Parathyroid adenoma (tissue), 2 donors: ENCODE results near the gene MALSU1.
A peak's percentile ranks its signal among the peaks of the same experiment; 100 is the strongest.

Source experiments
- H2AFZ ChIP-seq: fragments of 300-600 bp; sonication (generic); one replicate; pipeline ENCODE4 v1.7.0; 2017; ENCODE audit warnings: antibody characterized with exemption, mild to moderate bottlenecking
- H3K27ac ChIP-seq: fragments of 300-600 bp; sonication (generic); one replicate; pipeline ENCODE4 v1.7.0; 2017
- H3K27me3 ChIP-seq: fragments of 300-600 bp; sonication (generic); one replicate; pipeline ENCODE4 v1.7.0; 2017; ENCODE audit warnings: low read length; ENCODE audit not compliant: control insufficient read depth, insufficient read depth
- H3K36me3 ChIP-seq: fragments of 300-600 bp; sonication (generic); one replicate; pipeline ENCODE4 v1.7.0; 2017; ENCODE audit warnings: low read length; ENCODE audit not compliant: control insufficient read depth, insufficient read depth
- H3K4me1 ChIP-seq: fragments of 300-600 bp; sonication (generic); one replicate; pipeline ENCODE4 v1.7.0; 2017; ENCODE audit warnings: control low read depth
- H3K4me2 ChIP-seq: fragments of 300-600 bp; sonication (generic); one replicate; pipeline ENCODE4 v1.7.0; 2017; ENCODE audit warnings: low read length
- H3K4me3 ChIP-seq: fragments of 300-600 bp; sonication (generic); one replicate; pipeline ENCODE4 v1.7.0; 2017; ENCODE audit warnings: low read depth, low read length
- H3K79me2 ChIP-seq: fragments of 300-600 bp; sonication (generic); one replicate; pipeline ENCODE4 v1.7.0; 2017; ENCODE audit warnings: control low read depth
- H3K9ac ChIP-seq: fragments of 300-600 bp; sonication (generic); one replicate; pipeline ENCODE4 v1.7.0; 2017; ENCODE audit warnings: mild to moderate bottlenecking
- H3K9me3 ChIP-seq: fragments of 300-600 bp; sonication (generic); one replicate; pipeline ENCODE4 v1.7.0; 2017; ENCODE audit warnings: low read length; ENCODE audit not compliant: control insufficient read depth
- TF ChIP-seq, protein P1 (sequence below): fragments of 300-600 bp; sonication (generic); IDR thresholded peaks from one replicate; pipeline ENCODE4 v1.7.0; 2017; ENCODE audit warnings: antibody characterized with exemption, mild to moderate bottlenecking
- donor health status: primary hyperparathyroidism.

The MALSU1 gene

DNA sequence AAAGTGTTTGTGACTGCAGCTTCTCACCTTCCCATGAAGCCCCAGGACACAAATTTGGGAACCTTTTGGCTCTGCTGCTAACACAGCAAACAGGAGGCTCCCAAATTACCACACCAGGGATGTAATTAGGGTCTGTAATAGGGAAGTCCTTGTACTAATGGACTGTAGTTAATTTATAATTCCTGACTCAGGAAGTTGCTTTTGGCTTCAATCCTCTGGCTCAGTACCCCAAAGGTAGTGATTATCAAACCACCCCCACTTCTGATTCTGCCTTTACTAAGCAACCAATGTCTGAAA, 3.8 kb upstream of the MALSU1 start:
- H3K9me3 ChIP-seq: no peaks in the 10 kb centered on the region

DNA sequence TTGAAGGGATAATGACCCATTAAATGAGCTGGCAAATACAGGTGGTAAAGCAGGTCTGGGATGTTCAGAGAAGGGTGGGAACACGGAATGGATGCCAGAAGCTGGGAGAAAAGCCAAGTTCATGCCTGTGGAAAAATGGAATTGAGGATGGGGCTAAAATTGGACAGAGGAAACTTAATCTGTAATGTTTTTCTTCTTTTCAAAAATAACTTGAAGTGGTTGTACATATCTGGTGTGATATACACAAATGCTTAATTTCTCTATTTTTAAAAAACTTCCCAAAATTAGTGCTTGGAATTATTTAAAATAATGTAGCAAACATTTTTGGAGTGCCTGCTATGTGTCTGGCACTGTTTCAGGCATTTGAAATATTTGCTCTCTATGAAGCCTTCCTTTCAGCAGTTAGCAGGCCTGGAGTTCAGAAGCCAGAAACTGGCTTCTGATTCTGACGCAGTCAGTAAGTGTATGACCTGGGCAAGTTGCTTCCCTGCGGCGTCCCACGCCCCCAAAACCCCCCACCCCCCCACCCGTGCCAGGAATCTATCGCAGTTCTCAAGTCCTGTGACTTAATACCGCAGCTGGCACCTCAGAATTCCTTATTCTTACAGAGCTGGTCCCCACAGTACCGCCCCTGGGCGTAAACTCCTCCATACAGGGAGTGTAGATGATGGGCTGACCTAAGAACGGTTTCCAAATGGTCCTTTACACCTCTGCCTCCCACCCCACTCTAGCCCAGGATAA, 828 bp upstream of the MALSU1 start:
- H3K4me2 ChIP-seq: peak overlapping the region; percentile 73
- H3K79me2 ChIP-seq: peaks cover 16% of the 10 kb centered on the region
- H3K36me3 ChIP-seq: no peaks in the 10 kb centered on the region
- H3K4me1 ChIP-seq: peaks cover 4% of the 10 kb centered on the region
- H3K27ac ChIP-seq: peak overlapping the region; percentile 82
- H3K9me3 ChIP-seq: no peaks in the 10 kb centered on the region
- TF ChIP-seq, protein P1, sequence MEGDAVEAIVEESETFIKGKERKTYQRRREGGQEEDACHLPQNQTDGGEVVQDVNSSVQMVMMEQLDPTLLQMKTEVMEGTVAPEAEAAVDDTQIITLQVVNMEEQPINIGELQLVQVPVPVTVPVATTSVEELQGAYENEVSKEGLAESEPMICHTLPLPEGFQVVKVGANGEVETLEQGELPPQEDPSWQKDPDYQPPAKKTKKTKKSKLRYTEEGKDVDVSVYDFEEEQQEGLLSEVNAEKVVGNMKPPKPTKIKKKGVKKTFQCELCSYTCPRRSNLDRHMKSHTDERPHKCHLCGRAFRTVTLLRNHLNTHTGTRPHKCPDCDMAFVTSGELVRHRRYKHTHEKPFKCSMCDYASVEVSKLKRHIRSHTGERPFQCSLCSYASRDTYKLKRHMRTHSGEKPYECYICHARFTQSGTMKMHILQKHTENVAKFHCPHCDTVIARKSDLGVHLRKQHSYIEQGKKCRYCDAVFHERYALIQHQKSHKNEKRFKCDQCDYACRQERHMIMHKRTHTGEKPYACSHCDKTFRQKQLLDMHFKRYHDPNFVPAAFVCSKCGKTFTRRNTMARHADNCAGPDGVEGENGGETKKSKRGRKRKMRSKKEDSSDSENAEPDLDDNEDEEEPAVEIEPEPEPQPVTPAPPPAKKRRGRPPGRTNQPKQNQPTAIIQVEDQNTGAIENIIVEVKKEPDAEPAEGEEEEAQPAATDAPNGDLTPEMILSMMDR: no peak
- H2AFZ ChIP-seq: peak overlapping the region; percentile 100
- no peaks in the 10 kb centered on the region for H3K27me3 ChIP-seq
- H3K9ac ChIP-seq: no peak overlapping the region
- peak overlapping the region; percentile 68 for H3K4me3 ChIP-seq

More for the DNA sequence above, 3.8 kb upstream of the MALSU1 start:
- TF ChIP-seq, protein P1: no peak
- no peak overlapping the region for H3K9ac ChIP-seq
- no peaks in the 10 kb centered on the region for H3K4me1 ChIP-seq
- no peak overlapping the region for H3K4me2 ChIP-seq
- H2AFZ ChIP-seq: no peak overlapping the region
- H3K27me3 ChIP-seq: no peaks in the 10 kb centered on the region
- no peaks in the 10 kb centered on the region for H3K36me3 ChIP-seq
- no peak overlapping the region for H3K4me3 ChIP-seq
- no peak overlapping the region for H3K27ac ChIP-seq
- H3K79me2 ChIP-seq: peaks cover 11% of the 10 kb centered on the region

DNA sequence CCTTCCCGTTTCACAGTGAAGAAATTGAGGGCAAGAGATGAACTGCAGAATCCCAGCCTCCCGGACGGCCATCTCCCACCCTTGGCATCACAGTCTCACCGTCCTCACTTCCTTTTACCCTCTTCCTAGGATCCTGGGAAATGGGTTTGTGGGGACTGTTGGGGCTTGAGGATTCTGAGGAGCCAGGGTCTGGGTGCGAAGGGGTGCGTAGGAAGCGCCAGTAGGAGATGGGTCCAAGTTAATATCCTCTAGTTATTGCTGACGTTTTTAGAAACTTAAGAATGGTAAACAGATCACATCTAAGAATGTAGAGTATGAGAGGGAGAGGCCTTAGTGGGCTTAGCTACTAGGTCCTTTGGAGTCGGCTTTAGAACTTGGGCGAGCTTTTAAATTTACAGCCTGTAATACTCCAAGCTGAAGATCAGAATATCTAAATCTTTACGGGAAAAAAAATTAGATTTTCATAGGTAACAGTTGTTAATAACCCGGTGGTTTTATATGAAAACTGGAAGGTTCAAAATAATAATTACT, 696 bp downstream of the MALSU1 start:
- TF ChIP-seq, protein P1: no peak
- H3K27ac ChIP-seq: peak overlapping the region; percentile 82
- H3K4me1 ChIP-seq: peaks cover 4% of the 10 kb centered on the region
- peak overlapping the region; percentile 51 for H3K9ac ChIP-seq
- H3K79me2 ChIP-seq: peaks cover 16% of the 10 kb centered on the region
- H3K4me3 ChIP-seq: peak overlapping the region; percentile 68
- no peaks in the 10 kb centered on the region for H3K36me3 ChIP-seq
- H3K9me3 ChIP-seq: no peaks in the 10 kb centered on the region
- peak overlapping the region; percentile 100 for H2AFZ ChIP-seq
- no peaks in the 10 kb centered on the region for H3K27me3 ChIP-seq
- H3K4me2 ChIP-seq: peak overlapping the region; percentile 73

DNA sequence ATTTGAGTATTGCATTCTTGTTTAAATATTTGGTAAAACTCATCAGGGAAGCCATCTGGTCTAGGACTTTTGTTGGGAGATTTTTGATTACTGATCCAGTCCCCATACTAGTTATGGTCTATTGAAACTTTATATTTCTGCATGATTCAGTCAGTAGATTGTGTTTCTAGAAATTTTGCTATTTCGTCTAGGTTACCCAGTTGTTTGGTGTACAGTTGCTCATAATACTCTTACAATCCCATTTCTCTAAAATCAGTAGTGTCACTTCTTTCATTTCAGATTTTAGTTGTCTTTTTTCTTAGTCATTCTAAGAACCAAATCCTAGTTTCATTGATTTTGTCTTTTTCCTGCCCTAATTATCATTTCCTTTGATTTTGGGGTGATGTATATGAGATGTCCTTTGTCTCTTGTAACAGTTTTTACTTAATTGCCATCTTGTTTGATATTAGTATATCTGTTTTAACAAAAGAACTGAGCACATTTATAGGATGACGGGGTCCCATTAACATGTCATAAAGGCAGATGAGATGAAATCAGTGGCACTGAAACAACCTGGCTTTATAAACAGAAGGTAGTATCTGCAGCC, 7.9 kb downstream of the MALSU1 start:
- H3K4me2 ChIP-seq: no peak overlapping the region
- no peak overlapping the region for H2AFZ ChIP-seq
- no peak overlapping the region for H3K9ac ChIP-seq
- H3K79me2 ChIP-seq: no peaks in the 10 kb centered on the region
- TF ChIP-seq, protein P1: no peak
- H3K27ac ChIP-seq: no peak overlapping the region
- H3K4me3 ChIP-seq: no peak overlapping the region
- H3K9me3 ChIP-seq: no peaks in the 10 kb centered on the region
- no peaks in the 10 kb centered on the region for H3K27me3 ChIP-seq
- no peaks in the 10 kb centered on the region for H3K36me3 ChIP-seq
- H3K4me1 ChIP-seq: no peaks in the 10 kb centered on the region
